ENCODE results near the gene NUDT11.
"Not testable (repeated sequence)": the region's sequence is repeated elsewhere in the genome, so short reads cannot be mapped to it uniquely, and the experiment has no call there.

DNA sequence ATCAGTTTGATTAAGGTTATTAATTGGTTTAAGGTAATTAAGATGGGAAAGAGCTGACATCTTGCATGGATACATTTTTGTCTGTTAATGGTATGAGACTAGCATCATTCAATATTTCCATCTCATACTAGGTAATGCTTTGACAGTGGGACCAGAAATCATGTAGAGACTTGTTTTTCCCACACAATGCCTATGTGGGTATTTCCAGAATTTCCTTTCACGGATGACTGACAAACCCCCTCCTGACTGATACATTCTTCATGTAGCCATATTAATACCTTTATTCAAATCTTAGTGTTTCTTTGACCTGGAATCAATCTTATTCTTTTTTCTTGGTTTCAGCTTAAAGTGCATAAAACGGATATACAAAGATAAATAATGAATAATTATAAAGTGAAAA is 22.7 kb upstream of the NUDT11 start:
- TF ChIP-seq EP300 (conservative IDR thresholded peaks at IDR 0.05; ENCODE audit: poor library complexity, severe bottlenecking); RAD21 (conservative IDR thresholded peaks at IDR 0.05); POLR2AphosphoS5 (IDR thresholded peaks at IDR 0.05): not testable (repeated sequence)
- TF ChIP-seq, protein P1, sequence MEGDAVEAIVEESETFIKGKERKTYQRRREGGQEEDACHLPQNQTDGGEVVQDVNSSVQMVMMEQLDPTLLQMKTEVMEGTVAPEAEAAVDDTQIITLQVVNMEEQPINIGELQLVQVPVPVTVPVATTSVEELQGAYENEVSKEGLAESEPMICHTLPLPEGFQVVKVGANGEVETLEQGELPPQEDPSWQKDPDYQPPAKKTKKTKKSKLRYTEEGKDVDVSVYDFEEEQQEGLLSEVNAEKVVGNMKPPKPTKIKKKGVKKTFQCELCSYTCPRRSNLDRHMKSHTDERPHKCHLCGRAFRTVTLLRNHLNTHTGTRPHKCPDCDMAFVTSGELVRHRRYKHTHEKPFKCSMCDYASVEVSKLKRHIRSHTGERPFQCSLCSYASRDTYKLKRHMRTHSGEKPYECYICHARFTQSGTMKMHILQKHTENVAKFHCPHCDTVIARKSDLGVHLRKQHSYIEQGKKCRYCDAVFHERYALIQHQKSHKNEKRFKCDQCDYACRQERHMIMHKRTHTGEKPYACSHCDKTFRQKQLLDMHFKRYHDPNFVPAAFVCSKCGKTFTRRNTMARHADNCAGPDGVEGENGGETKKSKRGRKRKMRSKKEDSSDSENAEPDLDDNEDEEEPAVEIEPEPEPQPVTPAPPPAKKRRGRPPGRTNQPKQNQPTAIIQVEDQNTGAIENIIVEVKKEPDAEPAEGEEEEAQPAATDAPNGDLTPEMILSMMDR (IDR thresholded peaks at IDR 0.05; ENCODE audit: poor library complexity, severe bottlenecking) = not testable (repeated sequence)
- TF ChIP-seq, protein P2, sequence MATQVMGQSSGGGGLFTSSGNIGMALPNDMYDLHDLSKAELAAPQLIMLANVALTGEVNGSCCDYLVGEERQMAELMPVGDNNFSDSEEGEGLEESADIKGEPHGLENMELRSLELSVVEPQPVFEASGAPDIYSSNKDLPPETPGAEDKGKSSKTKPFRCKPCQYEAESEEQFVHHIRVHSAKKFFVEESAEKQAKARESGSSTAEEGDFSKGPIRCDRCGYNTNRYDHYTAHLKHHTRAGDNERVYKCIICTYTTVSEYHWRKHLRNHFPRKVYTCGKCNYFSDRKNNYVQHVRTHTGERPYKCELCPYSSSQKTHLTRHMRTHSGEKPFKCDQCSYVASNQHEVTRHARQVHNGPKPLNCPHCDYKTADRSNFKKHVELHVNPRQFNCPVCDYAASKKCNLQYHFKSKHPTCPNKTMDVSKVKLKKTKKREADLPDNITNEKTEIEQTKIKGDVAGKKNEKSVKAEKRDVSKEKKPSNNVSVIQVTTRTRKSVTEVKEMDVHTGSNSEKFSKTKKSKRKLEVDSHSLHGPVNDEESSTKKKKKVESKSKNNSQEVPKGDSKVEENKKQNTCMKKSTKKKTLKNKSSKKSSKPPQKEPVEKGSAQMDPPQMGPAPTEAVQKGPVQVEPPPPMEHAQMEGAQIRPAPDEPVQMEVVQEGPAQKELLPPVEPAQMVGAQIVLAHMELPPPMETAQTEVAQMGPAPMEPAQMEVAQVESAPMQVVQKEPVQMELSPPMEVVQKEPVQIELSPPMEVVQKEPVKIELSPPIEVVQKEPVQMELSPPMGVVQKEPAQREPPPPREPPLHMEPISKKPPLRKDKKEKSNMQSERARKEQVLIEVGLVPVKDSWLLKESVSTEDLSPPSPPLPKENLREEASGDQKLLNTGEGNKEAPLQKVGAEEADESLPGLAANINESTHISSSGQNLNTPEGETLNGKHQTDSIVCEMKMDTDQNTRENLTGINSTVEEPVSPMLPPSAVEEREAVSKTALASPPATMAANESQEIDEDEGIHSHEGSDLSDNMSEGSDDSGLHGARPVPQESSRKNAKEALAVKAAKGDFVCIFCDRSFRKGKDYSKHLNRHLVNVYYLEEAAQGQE (IDR thresholded peaks at IDR 0.05; ENCODE audit: borderline replicate concordance) = not testable (repeated sequence)

Measured in neural cell (in vitro differentiated cells).